ENCODE measurements around the gene TJAP1. TPM values are rescaled to one million over a fixed set of nuclear protein-coding genes. Genes with fewer than 3 reads are reported as not detected.
"Not testable (repeated sequence)": the region's sequence is repeated elsewhere in the genome, so short reads cannot be mapped to it uniquely, and the experiment has no call there.

The TJAP1 gene
- polyA plus RNA-seq, 2 donors, result 10.5 to 15.1 TPM

DNA sequence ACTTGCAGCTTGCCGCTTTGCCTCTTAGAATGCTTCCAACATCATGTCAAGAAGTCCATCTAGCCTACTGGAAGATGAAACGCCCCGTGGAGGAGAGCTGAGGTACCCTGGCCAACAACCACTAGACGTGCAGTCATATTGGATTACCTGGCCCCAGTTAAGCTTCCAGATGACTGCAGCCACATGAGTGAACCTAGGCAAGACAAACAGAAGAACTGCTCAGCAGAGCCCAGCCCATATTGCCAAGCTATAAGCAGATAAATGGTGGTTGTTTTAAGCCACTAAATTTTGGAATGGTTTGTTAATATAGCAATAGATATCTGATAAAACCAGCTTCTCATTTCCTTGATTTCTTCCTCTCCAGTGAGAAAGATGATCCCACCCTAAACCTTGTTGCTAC is 17.3 kb upstream of the TJAP1 start:
- H3K4me3 ChIP-seq (ENCODE audit: low read depth in 1 of 2, low read length in 2 of 2), result no peak overlapping the region
- 82 to 84% methylated on average over 4 of the region's 4 CpGs for WGBS, 2 donors
- H3K9me3 ChIP-seq (ENCODE audit: control insufficient read depth in 2 of 2, insufficient read depth in 1 of 2, low read depth in 1 of 2, low read length in 1 of 2), result no peaks in the 10 kb centered on the region
- no peak overlapping the region for H3K27ac ChIP-seq (ENCODE audit: low read depth in 2 of 2, low read length in 1 of 2)
- peaks cover 0 to under 1% of the 10 kb centered on the region in 2 donors for H3K4me1 ChIP-seq (ENCODE audit: control insufficient read depth in 2 of 2, insufficient read depth in 2 of 2, low read length in 1 of 2)
- H3K36me3 ChIP-seq (ENCODE audit: control insufficient read depth in 2 of 2, insufficient read depth in 2 of 2, low read length in 1 of 2), result no peaks in the 10 kb centered on the region
- no peaks in the 10 kb centered on the region for H3K27me3 ChIP-seq (ENCODE audit: control insufficient read depth in 1 of 2, insufficient read depth in 2 of 2, low read length in 2 of 2)

DNA sequence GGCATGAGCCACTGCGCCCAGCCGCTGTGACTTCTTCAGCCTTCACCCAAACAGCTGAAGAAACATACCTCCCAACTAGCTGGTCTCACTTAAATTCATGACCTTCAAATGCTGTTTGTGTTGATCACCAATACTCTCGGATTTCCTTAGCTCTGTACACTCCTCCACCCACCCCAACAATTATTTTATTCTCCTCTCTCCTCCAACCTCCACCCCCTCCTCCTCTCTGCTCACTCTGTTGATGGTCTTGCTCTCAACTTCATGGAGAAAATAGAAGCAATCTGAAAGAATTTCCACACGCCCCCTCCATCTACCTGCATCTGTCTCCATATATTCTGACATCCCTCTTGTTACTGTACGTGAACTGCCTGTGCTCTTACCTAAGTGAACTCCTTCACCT is 15.4 kb upstream of the TJAP1 start:
- Histone ChIP-seq H3K27ac (ENCODE audit: low read depth in 2 of 2, low read length in 1 of 2) (no peak overlapping the region), H3K4me1 (ENCODE audit: control insufficient read depth in 2 of 2, insufficient read depth in 2 of 2, low read length in 1 of 2) (no peaks in the 10 kb centered on the region), H3K4me3 (ENCODE audit: low read depth in 1 of 2, low read length in 2 of 2) (no peak overlapping the region), H3K36me3 (ENCODE audit: control insufficient read depth in 2 of 2, insufficient read depth in 2 of 2, low read length in 1 of 2) (no peaks in the 10 kb centered on the region), H3K27me3 (ENCODE audit: control insufficient read depth in 1 of 2, insufficient read depth in 2 of 2, low read length in 2 of 2) (no peaks in the 10 kb centered on the region), H3K9me3 (ENCODE audit: control insufficient read depth in 2 of 2, insufficient read depth in 1 of 2, low read depth in 1 of 2, low read length in 1 of 2) (no peaks in the 10 kb centered on the region)
- 75 to 79% methylated on average over 5 of the region's 5 CpGs for WGBS, 2 donors

DNA sequence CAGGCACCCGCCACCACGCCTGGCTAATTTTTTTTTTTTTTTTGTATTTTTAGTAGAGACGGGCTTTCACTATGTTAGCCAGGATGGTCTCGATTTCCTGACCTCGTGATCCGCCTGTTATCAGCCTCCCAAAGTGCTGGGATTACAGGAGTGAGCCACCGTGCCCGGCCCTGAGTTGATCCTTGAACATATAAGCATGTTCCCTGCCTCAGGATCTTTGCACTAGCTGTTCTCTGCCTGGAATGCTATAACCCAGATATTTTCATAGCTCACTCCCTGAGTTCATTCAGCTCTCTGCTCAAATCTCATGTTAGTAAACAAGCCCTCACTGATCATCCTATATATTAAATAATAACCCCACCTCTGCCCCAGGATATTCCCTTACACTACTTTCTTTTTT is 13.0 kb upstream of the TJAP1 start:
- H3K4me1 ChIP-seq (ENCODE audit: control insufficient read depth in 2 of 2, insufficient read depth in 2 of 2, low read length in 1 of 2), result no peaks in the 10 kb centered on the region
- WGBS, 2 donors, result 85 to 86% methylated on average over 8 of the region's 8 CpGs
- no peaks in the 10 kb centered on the region for H3K9me3 ChIP-seq (ENCODE audit: control insufficient read depth in 2 of 2, insufficient read depth in 1 of 2, low read depth in 1 of 2, low read length in 1 of 2)
- H3K4me3 ChIP-seq (ENCODE audit: low read depth in 1 of 2, low read length in 2 of 2), result no peak overlapping the region
- no peaks in the 10 kb centered on the region for H3K36me3 ChIP-seq (ENCODE audit: control insufficient read depth in 2 of 2, insufficient read depth in 2 of 2, low read length in 1 of 2)
- H3K27ac ChIP-seq (ENCODE audit: low read depth in 2 of 2, low read length in 1 of 2), result no peak overlapping the region
- no peaks in the 10 kb centered on the region for H3K27me3 ChIP-seq (ENCODE audit: control insufficient read depth in 1 of 2, insufficient read depth in 2 of 2, low read length in 2 of 2)

DNA sequence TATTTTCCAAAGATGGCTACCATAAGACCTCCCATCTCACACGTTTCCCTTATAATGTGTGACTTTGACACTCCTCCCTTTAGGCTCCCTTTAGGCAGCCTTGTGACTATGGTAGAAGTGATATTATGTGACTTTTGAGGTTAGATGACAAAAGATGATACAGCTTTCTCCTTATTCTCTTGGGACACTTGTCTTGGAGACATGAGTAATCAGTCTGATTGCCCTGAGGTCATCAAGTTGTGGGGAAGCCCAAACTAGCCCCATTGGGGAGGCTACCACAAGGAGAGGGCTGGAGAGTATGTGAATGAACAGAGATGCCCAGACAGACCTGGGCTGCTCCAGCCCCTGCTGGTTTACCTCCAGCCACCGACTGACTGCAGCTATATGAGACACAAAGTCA is 11.4 kb upstream of the TJAP1 start:
- H3K27ac ChIP-seq (ENCODE audit: low read depth in 2 of 2, low read length in 1 of 2), result no peak overlapping the region
- no peaks in the 10 kb centered on the region for H3K9me3 ChIP-seq (ENCODE audit: control insufficient read depth in 2 of 2, insufficient read depth in 1 of 2, low read depth in 1 of 2, low read length in 1 of 2)
- peaks cover 0 to 2% of the 10 kb centered on the region in 2 donors for H3K4me1 ChIP-seq (ENCODE audit: control insufficient read depth in 2 of 2, insufficient read depth in 2 of 2, low read length in 1 of 2)
- no peaks in the 10 kb centered on the region for H3K27me3 ChIP-seq (ENCODE audit: control insufficient read depth in 1 of 2, insufficient read depth in 2 of 2, low read length in 2 of 2)
- no peaks in the 10 kb centered on the region for H3K36me3 ChIP-seq (ENCODE audit: control insufficient read depth in 2 of 2, insufficient read depth in 2 of 2, low read length in 1 of 2)
- 54 to 70% methylated on average over 2 of the region's 2 CpGs for WGBS, 2 donors
- H3K4me3 ChIP-seq (ENCODE audit: low read depth in 1 of 2, low read length in 2 of 2), result no peak overlapping the region

DNA sequence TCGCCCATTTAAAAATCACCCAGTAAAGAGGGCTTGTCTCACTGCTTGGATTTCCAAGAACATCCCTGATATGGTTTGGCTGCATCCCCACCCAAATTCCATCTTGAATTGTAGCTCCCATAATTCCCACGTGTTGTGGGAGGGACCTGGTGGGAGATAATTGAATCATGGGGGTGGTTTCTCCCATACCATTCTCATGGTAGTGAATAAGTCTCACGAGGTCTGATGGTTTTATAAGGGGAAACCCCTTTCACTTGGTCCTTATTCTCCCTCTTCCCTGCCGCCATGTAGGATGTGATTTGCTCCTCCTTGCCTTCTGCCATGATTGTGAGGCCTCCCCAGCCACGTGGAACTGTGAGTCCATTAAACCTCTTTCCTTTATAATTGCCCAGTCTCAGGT is 10.1 kb upstream of the TJAP1 start:
- H3K9me3 ChIP-seq (ENCODE audit: control insufficient read depth in 2 of 2, insufficient read depth in 1 of 2, low read depth in 1 of 2, low read length in 1 of 2); H3K36me3 ChIP-seq (ENCODE audit: control insufficient read depth in 2 of 2, insufficient read depth in 2 of 2, low read length in 1 of 2); H3K4me1 ChIP-seq (ENCODE audit: control insufficient read depth in 2 of 2, insufficient read depth in 2 of 2, low read length in 1 of 2); H3K27me3 ChIP-seq (ENCODE audit: control insufficient read depth in 1 of 2, insufficient read depth in 2 of 2, low read length in 2 of 2); H3K4me3 ChIP-seq (ENCODE audit: low read depth in 1 of 2, low read length in 2 of 2); H3K27ac ChIP-seq (ENCODE audit: low read depth in 2 of 2, low read length in 1 of 2): not testable (repeated sequence)
- WGBS, 2 donors, result 62 to 63% methylated on average over 5 of the region's 5 CpGs

DNA sequence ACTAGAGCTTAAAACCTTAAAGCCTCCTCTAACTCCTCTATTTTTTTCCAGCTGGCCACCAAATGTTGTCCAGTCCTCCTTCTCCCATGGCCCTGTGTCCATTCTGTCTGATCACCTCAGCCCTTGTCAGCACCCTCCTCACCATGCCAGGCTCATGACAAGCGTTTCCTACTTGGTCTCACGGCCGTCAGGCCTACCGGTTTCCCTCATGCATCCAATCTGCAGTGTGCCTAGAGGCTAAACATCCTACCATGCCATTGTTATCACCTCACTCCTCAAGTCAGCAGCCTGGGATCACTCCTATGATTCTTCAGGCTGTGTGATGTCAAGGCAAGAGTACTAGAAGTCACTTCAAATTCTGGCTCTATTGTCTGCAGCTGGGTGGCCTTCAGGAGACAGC is 9.6 kb upstream of the TJAP1 start:
- H3K4me3 ChIP-seq (ENCODE audit: low read depth in 1 of 2, low read length in 2 of 2), result no peak overlapping the region
- H3K4me1 ChIP-seq (ENCODE audit: control insufficient read depth in 2 of 2, insufficient read depth in 2 of 2, low read length in 1 of 2), result peaks cover 0 to 2% of the 10 kb centered on the region in 2 donors
- no peaks in the 10 kb centered on the region for H3K36me3 ChIP-seq (ENCODE audit: control insufficient read depth in 2 of 2, insufficient read depth in 2 of 2, low read length in 1 of 2)
- no peaks in the 10 kb centered on the region for H3K9me3 ChIP-seq (ENCODE audit: control insufficient read depth in 2 of 2, insufficient read depth in 1 of 2, low read depth in 1 of 2, low read length in 1 of 2)
- 82% methylated on average over 4 of the region's 4 CpGs for WGBS, 2 donors
- no peaks in the 10 kb centered on the region for H3K27me3 ChIP-seq (ENCODE audit: control insufficient read depth in 1 of 2, insufficient read depth in 2 of 2, low read length in 2 of 2)
- H3K27ac ChIP-seq (ENCODE audit: low read depth in 2 of 2, low read length in 1 of 2), result no peak overlapping the region

DNA sequence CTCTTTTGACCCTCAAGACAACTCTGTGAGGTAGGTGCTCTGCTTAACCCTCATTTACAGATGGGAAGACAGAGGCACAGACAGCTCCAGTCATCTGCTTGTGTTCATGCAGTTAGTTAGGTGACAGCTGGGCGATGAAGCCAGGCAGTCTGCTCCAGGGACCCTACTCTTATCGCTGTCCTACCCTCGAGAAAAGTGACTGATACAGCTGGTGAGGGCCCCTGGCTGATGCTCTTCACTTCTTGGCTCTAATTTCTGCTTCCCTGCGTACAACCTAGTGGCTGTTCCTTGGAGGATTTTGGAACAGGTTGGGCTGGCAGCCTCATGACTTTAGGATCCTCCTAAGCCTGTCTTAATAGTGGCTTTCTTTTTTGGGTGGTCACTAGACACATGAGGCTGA is 9.1 kb upstream of the TJAP1 start:
- Histone ChIP-seq H3K9me3 (ENCODE audit: control insufficient read depth in 2 of 2, insufficient read depth in 1 of 2, low read depth in 1 of 2, low read length in 1 of 2) (no peaks in the 10 kb centered on the region), H3K4me1 (ENCODE audit: control insufficient read depth in 2 of 2, insufficient read depth in 2 of 2, low read length in 1 of 2) (peaks cover 0 to 2% of the 10 kb centered on the region in 2 donors), H3K36me3 (ENCODE audit: control insufficient read depth in 2 of 2, insufficient read depth in 2 of 2, low read length in 1 of 2) (no peaks in the 10 kb centered on the region), H3K27me3 (ENCODE audit: control insufficient read depth in 1 of 2, insufficient read depth in 2 of 2, low read length in 2 of 2) (no peaks in the 10 kb centered on the region), H3K4me3 (ENCODE audit: low read depth in 1 of 2, low read length in 2 of 2) (no peak overlapping the region), H3K27ac (ENCODE audit: low read depth in 2 of 2, low read length in 1 of 2) (no peak overlapping the region)
- WGBS, 2 donors, result 73 to 75% methylated on average over 4 of the region's 4 CpGs

DNA sequence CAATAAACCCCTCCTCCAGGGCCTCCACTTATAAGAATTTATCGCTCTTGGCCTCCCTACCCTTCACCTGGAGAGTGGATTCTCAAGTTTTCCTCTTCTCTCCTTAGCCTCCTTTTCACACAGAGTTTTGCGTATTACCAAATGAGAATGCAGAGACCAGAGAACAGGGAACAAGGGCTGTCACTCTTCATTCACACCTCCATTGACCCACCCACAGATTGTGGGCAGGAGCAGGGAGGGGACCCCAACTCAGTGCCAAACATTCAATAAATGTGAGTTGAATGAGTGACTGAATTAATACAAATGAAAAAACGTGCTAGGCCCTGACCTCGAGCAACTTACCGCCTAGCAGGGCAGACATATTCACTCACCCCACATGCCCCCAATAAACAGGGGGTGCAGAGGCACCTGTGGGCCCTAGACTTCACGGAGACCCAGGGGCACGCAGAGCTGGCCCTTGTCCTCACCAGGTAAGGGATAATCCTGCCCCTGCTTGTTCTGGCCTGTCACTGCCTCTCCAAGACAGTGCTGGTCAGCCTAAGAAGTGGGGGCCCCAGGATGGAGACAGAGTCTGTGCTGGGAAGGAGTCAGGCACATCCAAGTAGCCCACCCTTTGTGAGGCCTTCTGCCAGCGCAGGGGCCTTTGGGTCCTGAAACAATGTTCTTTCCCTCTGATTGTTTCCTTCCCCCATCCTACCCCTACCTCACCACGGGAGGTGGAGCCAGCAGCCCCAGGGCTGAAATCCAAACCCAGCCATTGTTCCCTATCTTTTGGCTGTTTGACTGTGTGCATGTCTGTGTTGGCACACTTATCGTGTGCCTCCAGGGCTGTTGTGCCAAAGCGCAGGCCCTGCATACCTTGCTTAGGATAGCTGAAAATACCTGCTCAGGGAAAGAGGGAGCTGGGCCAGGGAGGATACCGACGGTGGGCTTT is 8.4 kb upstream of the TJAP1 start:
- Histone ChIP-seq H3K27ac (ENCODE audit: low read depth in 2 of 2, low read length in 1 of 2) (no peak overlapping the region), H3K9me3 (ENCODE audit: control insufficient read depth in 2 of 2, insufficient read depth in 1 of 2, low read depth in 1 of 2, low read length in 1 of 2) (no peaks in the 10 kb centered on the region), H3K4me1 (ENCODE audit: control insufficient read depth in 2 of 2, insufficient read depth in 2 of 2, low read length in 1 of 2) (peaks cover 0 to 2% of the 10 kb centered on the region in 2 donors), H3K27me3 (ENCODE audit: control insufficient read depth in 1 of 2, insufficient read depth in 2 of 2, low read length in 2 of 2) (no peaks in the 10 kb centered on the region), H3K4me3 (ENCODE audit: low read depth in 1 of 2, low read length in 2 of 2) (no peak overlapping the region), H3K36me3 (ENCODE audit: control insufficient read depth in 2 of 2, insufficient read depth in 2 of 2, low read length in 1 of 2) (no peaks in the 10 kb centered on the region)
- 51 to 64% methylated on average over 13 of the region's 13 CpGs for WGBS, 2 donors

DNA sequence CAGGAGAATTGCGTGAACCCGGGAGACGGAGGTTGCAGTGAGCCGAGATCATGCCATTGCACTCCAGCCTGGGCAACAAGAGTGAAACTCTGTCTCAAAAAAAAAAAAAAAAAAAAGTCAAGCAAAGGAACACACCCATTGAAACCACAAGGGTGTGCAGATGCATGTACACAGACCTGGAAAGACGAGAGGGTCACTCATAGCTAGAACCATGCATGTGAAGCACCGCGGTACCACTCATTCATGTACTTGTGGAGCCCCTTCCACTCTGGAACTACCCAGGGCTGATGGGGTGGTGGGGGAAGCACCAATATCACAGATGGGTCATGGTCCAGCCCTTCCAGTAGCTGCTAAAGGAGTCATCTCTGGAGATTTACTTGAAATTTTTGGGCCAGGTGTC is 7.4 kb upstream of the TJAP1 start:
- H3K4me1 ChIP-seq (ENCODE audit: control insufficient read depth in 2 of 2, insufficient read depth in 2 of 2, low read length in 1 of 2), result peaks cover 0 to 2% of the 10 kb centered on the region in 2 donors
- WGBS, 2 donors, result 85 to 90% methylated on average over 7 of the region's 7 CpGs
- no peaks in the 10 kb centered on the region for H3K36me3 ChIP-seq (ENCODE audit: control insufficient read depth in 2 of 2, insufficient read depth in 2 of 2, low read length in 1 of 2)
- H3K27me3 ChIP-seq (ENCODE audit: control insufficient read depth in 1 of 2, insufficient read depth in 2 of 2, low read length in 2 of 2), result no peaks in the 10 kb centered on the region
- no peaks in the 10 kb centered on the region for H3K9me3 ChIP-seq (ENCODE audit: control insufficient read depth in 2 of 2, insufficient read depth in 1 of 2, low read depth in 1 of 2, low read length in 1 of 2)
- no peak overlapping the region for H3K27ac ChIP-seq (ENCODE audit: low read depth in 2 of 2, low read length in 1 of 2)
- H3K4me3 ChIP-seq (ENCODE audit: low read depth in 1 of 2, low read length in 2 of 2), result no peak overlapping the region

DNA sequence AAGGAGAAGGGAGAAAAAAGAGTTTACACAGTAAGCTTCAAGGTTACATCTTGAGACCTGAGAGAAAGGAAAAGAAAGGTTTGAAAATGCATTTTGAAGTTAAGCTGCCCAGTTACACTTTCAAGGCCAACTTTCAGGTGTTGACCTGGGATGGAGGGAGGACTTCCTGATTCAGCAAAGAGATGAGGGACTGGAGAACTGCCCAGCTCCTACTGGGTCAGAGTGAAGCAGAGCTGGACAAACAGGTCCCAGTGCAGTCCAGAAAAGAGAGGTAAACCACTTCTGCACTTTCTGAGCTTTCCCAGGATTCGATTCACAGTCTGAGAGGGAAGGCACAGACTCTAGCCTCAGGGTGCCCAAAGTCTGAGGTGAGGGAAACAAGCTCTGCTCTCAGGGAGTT is 6.0 kb upstream of the TJAP1 start:
- Histone ChIP-seq H3K27ac (ENCODE audit: low read depth in 2 of 2, low read length in 1 of 2) (no peak overlapping the region), H3K9me3 (ENCODE audit: control insufficient read depth in 2 of 2, insufficient read depth in 1 of 2, low read depth in 1 of 2, low read length in 1 of 2) (no peaks in the 10 kb centered on the region), H3K27me3 (ENCODE audit: control insufficient read depth in 1 of 2, insufficient read depth in 2 of 2, low read length in 2 of 2) (no peaks in the 10 kb centered on the region), H3K36me3 (ENCODE audit: control insufficient read depth in 2 of 2, insufficient read depth in 2 of 2, low read length in 1 of 2) (no peaks in the 10 kb centered on the region), H3K4me1 (ENCODE audit: control insufficient read depth in 2 of 2, insufficient read depth in 2 of 2, low read length in 1 of 2) (peaks cover 0 to 2% of the 10 kb centered on the region in 2 donors), H3K4me3 (ENCODE audit: low read depth in 1 of 2, low read length in 2 of 2) (no peak overlapping the region)
- 44 to 59% methylated on average over 1 of the region's 1 CpG for WGBS, 2 donors
